HUES64 (cell line): Measurements from ENCODE around the gene PLAAT4.
A peak's percentile ranks its signal among the peaks of the same experiment; 100 is the strongest.
"Not testable (repeated sequence)": the region's sequence is repeated elsewhere in the genome, so short reads cannot be mapped to it uniquely, and the experiment has no call there.

Source experiments
- H3K27ac ChIP-seq: 2 replicates; pipeline ENCODE4 v1.7.0; 2013; ENCODE audit warnings: low read depth, low read length, inconsistent platforms
- H3K27me3 ChIP-seq: 2 replicates; pipeline ENCODE4 v1.6.1; 2013; ENCODE audit warnings: mild to moderate bottlenecking, low read length; ENCODE audit not compliant: insufficient read depth
- H3K36me3 ChIP-seq: 2 replicates; pipeline ENCODE4 v1.6.1; 2013; ENCODE audit warnings: mild to moderate bottlenecking, low read length; ENCODE audit not compliant: insufficient read depth
- H3K4me1 ChIP-seq: 2 replicates; pipeline ENCODE4 v1.6.1; 2013; ENCODE audit warnings: mild to moderate bottlenecking, low read length, moderate library complexity; ENCODE audit not compliant: insufficient read depth
- H3K4me3 ChIP-seq: 2 replicates; pipeline ENCODE4 v1.5.1; 2013; ENCODE audit warnings: mild to moderate bottlenecking, low read length, moderate library complexity
- H3K9ac ChIP-seq: 2 replicates; pipeline ENCODE4 v1.6.1; 2013; ENCODE audit warnings: mild to moderate bottlenecking, low read depth, low read length
- H3K9me3 ChIP-seq: 2 replicates; pipeline ENCODE4 v1.6.1; 2013; ENCODE audit warnings: low read depth, low read length; ENCODE audit not compliant: insufficient read depth
- WGBS: fragments of 150-250, 120-280 bp; methylation state at CpG from one replicate; pipeline ENCODE4 v1.1.7; 2013; ENCODE audit warnings: missing lambda C conversion rate; 5-methylcytosine and 5-hydroxymethylcytosine counted together

The PLAAT4 gene

DNA sequence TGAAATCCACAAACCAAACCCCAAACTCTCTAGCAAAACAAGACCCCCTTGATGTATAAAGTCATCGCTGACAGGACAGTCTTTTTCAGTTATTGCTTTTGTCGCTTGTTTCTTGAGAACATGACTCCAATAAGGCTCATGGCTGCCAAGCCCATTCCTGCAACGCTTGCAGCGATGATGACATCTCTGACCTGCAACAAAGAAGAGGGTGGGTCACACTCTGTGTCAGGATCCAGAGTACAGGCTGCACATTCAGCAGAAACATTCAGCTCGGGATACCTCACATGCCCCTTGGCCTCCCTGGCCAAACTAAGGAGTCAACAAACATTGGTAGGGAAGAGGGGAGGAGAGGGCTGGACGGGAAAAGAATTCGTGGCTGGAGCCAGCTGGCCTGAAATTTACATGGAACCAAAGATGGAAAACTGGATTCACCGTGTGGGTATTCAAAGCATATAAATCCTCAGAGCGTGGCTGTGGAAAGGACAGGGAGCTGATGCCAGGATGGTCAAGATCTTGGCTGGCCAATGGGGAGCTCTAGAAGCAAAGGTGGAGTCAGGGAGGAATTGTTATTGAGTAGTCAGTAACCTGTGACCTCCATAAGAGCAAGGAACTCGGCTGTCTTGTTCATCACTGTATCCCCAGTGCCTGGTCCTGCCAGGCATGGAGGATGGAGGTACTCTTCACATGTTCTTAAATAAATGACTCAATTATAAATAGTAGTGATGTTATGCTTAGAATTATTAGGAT is 38.4 kb downstream of the PLAAT4 start:
- Histone ChIP-seq H3K4me3 (no peak overlapping the region), H3K9me3 (peaks cover 4% of the 10 kb centered on the region; the same call in 1 of the 2 replicates), H3K36me3 (peaks cover 43% of the 10 kb centered on the region), H3K4me1 (peaks cover 11% of the 10 kb centered on the region; the same call in 1 of the 2 replicates), H3K27ac (no peak overlapping the region), H3K9ac (no peak overlapping the region), H3K27me3 (no peaks in the 10 kb centered on the region)
- WGBS: 93% methylated on average over 10 of the region's 10 CpGs

DNA sequence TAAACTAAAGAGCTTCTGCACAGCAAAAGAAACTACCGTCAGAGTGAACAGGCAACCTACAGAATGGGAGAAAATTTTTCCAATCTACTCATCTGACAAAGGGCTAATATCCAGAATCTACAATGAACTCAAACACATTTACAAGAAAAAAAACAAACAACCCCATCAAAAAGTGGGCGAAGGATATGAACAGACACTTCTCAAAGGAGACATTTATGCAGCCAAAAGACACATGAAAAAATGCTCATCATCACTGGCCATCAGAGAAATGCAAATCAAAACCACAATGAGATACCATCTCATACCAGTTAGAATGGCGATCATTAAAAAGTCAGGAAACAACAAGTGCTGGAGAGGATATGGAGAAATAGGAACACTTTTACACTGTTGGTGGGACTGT is 42.3 kb downstream of the PLAAT4 start:
- H3K4me1 ChIP-seq, H3K27ac ChIP-seq, H3K9ac ChIP-seq, H3K27me3 ChIP-seq, H3K4me3 ChIP-seq: not testable (repeated sequence)
- H3K9me3 ChIP-seq: peaks cover 29% of the 10 kb centered on the region
- 83% methylated on average over 1 of the region's 3 CpGs for WGBS
- H3K36me3 ChIP-seq: peaks cover 73% of the 10 kb centered on the region

DNA sequence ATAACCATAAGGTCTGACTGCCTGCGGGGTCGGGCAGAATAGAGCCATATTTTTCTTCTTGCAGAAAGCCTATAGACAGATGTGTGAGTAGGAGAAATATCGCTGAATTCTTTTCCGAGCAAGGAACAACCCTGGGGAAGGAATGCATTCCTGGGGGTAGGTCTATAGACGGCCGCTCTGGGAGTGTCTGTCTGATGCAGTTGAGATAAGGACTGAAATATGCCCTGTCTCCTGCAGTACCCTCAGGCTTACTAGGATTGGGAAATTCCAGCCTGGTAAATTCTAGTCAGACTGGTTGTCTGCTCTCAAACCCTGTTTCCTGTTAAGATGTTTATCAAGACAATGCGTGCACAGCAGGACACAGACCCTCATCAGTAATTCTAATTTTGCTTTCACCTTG is 44.6 kb downstream of the PLAAT4 start:
- H3K9ac ChIP-seq, H3K27ac ChIP-seq, H3K27me3 ChIP-seq, H3K4me3 ChIP-seq, H3K4me1 ChIP-seq: not testable (repeated sequence)
- H3K9me3 ChIP-seq: peaks cover 29% of the 10 kb centered on the region
- 90% methylated on average over 7 of the region's 7 CpGs for WGBS
- H3K36me3 ChIP-seq: peaks cover 70% of the 10 kb centered on the region

DNA sequence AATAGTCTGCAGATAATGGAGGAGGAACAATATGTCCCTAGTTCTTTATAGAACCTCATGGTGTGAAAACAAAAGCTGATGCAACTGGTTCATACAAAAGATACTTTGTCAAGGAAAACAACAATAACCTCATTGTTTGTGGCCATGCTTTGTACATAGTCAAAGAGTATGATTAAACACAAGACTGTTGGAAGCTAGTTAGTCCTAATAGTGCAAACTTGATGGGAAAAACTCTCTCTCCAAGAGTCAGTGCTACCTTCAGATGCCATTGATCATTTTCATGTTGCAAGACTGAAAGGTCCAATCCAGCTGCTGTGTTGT is 46.7 kb downstream of the PLAAT4 start:
- H3K4me1 ChIP-seq: no peaks in the 10 kb centered on the region
- H3K9ac ChIP-seq: no peak overlapping the region
- no peak overlapping the region for H3K4me3 ChIP-seq
- no peaks in the 10 kb centered on the region for H3K27me3 ChIP-seq
- 0 out of 2 replicates have a peak overlapping the region, but pooled peaks have one; percentile 3 for H3K27ac ChIP-seq
- H3K9me3 ChIP-seq: peaks cover 29% of the 10 kb centered on the region
- peaks cover 75% of the 10 kb centered on the region for H3K36me3 ChIP-seq

DNA sequence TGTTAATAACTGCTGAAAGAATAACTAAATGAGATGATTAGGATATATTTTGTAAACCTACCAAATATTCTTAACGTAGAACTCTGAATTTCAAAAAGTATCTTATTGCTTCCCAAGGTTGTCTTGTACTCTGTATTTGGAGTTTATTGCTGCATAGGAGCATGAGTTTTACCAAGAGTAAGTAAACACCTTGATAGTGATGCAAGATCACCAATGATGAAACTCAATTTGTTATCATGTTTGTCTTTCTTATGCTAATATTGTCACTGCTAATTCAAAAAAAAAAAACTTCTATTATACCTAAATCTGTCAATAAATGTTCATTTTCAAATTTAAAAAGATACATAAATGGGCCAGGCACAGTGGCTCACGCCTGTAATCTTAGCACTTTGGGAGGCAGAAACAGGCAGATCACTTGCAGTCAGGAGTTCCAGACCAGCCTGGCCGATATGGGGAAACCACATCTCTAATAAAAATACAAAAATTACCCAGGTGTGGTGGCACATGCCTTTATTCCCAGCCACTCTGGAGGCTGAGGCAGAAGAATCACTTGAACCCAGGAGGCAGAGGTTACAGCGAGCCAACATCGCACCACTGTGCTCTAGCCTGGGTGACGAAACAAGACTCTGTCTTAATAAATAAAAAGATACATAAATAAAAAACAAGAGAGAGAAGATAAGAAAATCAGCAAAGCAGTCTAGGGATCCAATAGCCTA is 50.0 kb downstream of the PLAAT4 start:
- Histone ChIP-seq H3K9ac (no peak overlapping the region), H3K27ac (no peak overlapping the region), H3K9me3 (peaks cover 13% of the 10 kb centered on the region), H3K36me3 (peaks cover 92% of the 10 kb centered on the region), H3K4me1 (no peaks in the 10 kb centered on the region), H3K4me3 (no peak overlapping the region), H3K27me3 (no peaks in the 10 kb centered on the region)
- WGBS: 98% methylated on average over 4 of the region's 6 CpGs

DNA sequence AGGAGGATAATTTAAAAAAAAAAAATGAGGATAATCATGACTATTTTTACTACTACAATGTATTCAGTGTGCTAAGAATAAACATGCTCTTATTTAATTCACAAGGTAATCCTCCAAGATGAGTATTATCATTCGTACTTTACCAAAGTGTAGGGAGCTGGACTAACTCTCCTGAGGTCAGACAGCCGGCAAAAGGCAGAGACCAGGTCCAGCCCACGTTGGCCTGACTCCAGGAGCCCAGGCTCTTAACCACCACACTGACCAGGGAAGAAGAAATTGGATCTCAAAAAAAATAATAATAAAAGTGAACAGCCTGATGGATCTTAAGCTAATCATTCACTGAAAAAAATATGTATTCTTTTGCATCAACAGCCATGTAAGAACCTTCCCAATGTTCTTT is 52.4 kb downstream of the PLAAT4 start:
- peaks cover 86% of the 10 kb centered on the region for H3K36me3 ChIP-seq

DNA sequence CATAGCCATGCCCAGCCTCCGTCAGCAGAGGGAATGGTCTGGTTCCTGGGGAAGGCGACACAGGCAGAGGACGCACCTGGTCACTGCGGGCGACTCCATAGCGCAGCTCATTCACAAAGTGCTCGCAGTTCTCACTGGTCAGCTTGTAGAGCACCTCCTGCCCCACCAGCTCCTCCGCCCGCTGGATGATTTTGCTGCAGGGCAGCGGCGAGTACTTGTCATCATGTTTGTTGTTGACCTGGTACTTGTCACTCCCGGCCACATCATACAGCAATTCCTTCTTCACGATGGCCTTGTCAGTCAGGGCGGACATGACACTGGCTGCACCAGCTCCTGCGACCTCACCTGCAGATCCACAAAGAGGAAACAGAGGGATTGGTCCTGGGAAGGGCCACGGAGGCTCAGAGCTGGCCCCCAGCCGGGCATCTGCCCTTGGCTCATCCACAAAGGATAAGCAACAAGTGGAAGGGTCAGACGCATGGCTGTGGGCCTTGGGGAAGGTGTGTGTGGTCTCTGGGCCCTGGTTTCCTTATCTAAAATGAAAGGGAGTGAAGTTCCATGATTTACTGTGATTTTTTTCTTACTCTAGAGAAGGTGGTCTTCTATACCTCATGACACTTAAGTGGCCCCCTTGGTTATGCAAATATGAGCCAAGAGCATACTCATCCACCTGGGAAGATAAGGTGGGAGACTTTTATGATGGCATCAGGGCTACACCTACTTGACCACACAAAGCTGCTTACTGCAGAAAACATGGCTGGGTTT is 53.6 kb downstream of the PLAAT4 start:
- Histone ChIP-seq H3K36me3 (peaks cover 77% of the 10 kb centered on the region), H3K27me3 (no peaks in the 10 kb centered on the region), H3K4me1 (no peaks in the 10 kb centered on the region), H3K27ac (no peak overlapping the region), H3K4me3 (no peak overlapping the region), H3K9me3 (no peaks in the 10 kb centered on the region), H3K9ac (no peak overlapping the region)
- WGBS: 94% methylated on average over 18 of the region's 18 CpGs

More for the DNA sequence above, 52.4 kb downstream of the PLAAT4 start:
- H3K9me3 ChIP-seq: no peaks in the 10 kb centered on the region
- 95% methylated on average over 3 of the region's 3 CpGs for WGBS
- no peaks in the 10 kb centered on the region for H3K4me1 ChIP-seq
- no peak overlapping the region for H3K4me3 ChIP-seq
- no peak overlapping the region for H3K9ac ChIP-seq
- no peak overlapping the region for H3K27ac ChIP-seq
- H3K27me3 ChIP-seq: no peaks in the 10 kb centered on the region

DNA sequence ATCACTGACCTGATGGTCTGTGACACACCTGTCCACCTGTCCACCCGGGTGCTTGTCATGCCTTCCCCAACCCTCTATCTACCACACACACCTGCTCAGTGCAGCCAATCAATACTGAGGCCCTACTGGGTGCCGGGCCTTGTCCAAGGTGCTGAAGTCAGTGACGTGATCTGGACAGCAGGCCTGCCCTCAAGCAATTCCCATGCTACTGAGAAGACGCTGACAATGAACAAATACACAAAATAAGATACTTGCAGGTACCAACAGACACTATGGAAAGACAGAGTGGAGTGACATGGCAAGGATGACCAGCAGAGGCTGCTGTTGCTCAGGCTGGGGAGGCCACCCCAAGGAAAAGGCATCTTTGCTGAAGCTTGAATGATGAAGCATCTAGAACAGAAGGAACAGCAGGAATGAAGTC is 56.4 kb downstream of the PLAAT4 start:
- Histone ChIP-seq H3K36me3 (peaks cover 74% of the 10 kb centered on the region), H3K27me3 (no peaks in the 10 kb centered on the region), H3K9ac (no peak overlapping the region), H3K9me3 (no peaks in the 10 kb centered on the region), H3K4me1 (no peaks in the 10 kb centered on the region), H3K27ac (no peak overlapping the region), H3K4me3 (no peak overlapping the region)
- 77% methylated on average over 4 of the region's 4 CpGs for WGBS

DNA sequence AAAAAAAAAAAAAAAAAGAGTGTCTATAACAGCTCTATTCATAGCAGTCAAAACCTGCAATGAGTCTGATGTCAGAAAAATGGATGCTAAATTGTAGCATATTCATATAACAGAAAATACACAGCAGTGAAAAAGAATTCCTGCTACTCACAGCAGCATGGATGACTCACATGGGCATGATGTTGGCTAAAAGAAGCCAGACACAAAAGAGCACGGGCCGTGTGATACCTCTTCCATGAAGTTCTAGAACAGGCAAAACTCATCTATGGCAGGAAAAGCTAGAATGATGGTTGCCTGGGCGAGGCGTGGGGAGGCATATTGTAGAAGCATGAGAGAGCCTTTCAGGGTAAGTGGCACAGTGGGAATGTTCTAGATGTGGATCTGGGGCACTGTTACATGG is 58.7 kb downstream of the PLAAT4 start:
- 93% methylated on average over 4 of the region's 4 CpGs for WGBS
- Histone ChIP-seq H3K9ac (no peak overlapping the region), H3K27ac (no peak overlapping the region), H3K4me1 (no peaks in the 10 kb centered on the region), H3K9me3 (no peaks in the 10 kb centered on the region), H3K36me3 (peaks cover 57% of the 10 kb centered on the region), H3K4me3 (no peak overlapping the region), H3K27me3 (no peaks in the 10 kb centered on the region)
